C4-2B (cell line): ENCODE data around the gene ABCB11.

ENCODE experiments used
- ZFX ChIP-seq: fragments of 450-650 bp; IDR thresholded peaks from 2 replicates; pipeline ENCODE4 v1.6.1; 2017
- TF ChIP-seq, protein P1 (sequence below): fragments of 450-650 bp; conservative IDR thresholded peaks from 2 replicates; pipeline ENCODE4 v1.5.1; 2017; ENCODE audit warnings: mild to moderate bottlenecking

DNA sequence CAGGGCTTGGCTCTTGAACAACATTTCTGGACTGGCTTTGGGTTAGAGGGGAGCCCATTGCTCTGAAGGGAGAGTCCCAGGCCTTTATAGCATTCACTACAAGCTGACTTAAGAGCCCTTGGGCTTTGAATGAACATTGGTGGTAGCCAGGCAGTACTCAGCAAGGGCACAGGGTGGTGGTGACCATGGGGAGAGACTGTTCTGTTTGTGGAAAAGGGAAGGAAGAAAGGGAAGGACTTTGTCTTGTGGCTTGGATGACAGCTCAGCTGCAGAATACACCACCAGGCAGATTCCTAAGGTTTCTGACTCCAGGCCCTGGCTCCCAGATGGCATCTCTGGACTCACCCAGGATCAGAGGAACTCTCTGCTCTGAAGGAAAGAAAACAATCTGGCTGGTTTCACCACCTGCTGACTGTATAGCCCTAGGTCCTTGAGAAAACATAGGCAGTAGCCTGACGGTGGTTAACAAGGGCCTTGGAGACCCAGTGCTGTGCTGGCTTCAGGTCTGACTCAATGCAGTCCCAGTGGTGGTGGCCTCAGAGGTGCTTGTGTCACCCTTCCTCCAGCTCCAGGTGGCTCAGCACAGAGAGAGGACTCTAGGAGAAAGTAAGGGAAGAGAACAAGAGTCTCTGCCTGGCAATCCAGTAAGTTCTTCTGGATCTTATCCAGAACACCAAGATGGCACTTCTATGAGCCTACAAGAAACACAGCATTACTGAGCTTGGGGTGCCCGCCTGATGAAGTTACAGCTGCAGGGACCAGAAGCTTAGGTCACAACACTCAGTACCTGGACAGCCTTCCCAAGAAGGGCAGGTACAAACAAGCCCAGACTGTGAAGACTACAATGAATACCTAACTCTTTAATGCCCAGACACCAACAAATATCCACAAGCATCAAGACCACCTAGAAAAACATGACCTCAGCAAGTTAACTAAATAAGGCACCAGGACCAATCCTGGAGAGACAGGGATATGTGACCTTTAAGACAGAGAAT is 16.4 kb upstream of the ABCB11 start:
- TF ChIP-seq, protein P1, sequence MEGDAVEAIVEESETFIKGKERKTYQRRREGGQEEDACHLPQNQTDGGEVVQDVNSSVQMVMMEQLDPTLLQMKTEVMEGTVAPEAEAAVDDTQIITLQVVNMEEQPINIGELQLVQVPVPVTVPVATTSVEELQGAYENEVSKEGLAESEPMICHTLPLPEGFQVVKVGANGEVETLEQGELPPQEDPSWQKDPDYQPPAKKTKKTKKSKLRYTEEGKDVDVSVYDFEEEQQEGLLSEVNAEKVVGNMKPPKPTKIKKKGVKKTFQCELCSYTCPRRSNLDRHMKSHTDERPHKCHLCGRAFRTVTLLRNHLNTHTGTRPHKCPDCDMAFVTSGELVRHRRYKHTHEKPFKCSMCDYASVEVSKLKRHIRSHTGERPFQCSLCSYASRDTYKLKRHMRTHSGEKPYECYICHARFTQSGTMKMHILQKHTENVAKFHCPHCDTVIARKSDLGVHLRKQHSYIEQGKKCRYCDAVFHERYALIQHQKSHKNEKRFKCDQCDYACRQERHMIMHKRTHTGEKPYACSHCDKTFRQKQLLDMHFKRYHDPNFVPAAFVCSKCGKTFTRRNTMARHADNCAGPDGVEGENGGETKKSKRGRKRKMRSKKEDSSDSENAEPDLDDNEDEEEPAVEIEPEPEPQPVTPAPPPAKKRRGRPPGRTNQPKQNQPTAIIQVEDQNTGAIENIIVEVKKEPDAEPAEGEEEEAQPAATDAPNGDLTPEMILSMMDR: no peak
- no peak for TF ChIP-seq ZFX
